GM21723 (cell line): ENCODE data around the gene FHOD1.

Experiments used
- ATAC-seq: cut with Tn5 transposase; IDR thresholded peaks from one replicate; pipeline ENCODE4 v1.9.1; 2021; ENCODE audit warnings: mild to moderate bottlenecking, moderate library complexity; ENCODE audit not compliant: unreplicated experiment

The FHOD1 gene

GRCh38 chr16:67277999-67278772 is 30.9 kb upstream of the FHOD1 start:
- no peak for ATAC-seq

DNA sequence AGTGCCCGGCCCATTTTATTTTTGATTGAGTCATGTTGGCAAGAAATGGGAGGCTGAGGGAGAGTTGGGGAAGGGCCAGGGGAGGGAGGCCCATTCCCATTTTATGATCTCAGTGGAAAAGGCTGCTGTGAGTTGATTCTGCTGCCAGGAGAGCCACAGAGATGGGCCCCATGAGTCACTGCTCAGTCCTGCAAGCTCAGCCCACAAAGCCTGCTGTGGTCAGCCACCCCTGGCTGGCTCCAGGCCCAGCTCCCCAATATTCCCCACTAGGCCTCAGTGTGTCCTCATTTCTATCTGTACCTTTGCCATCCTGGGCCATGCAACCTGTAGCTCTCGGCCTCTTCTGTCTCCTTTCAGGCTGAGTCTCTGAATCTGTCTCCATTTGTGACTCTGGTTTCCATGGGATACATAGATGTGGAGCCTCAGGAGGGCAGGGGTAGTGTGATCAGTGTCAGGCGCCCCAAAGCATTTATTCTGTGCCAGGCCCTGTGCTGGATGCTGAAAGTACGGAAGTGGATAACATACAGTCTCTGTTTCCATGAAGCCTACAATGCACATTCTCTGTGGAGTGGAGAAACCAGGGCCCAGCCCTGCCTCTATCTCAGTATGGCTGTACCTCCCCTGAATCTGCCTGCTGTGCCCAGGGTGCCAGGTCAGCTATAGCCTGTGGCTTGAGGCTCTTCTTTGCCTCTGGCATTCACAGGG is 30.2 kb upstream of the FHOD1 start:
- ATAC-seq = no peak

DNA sequence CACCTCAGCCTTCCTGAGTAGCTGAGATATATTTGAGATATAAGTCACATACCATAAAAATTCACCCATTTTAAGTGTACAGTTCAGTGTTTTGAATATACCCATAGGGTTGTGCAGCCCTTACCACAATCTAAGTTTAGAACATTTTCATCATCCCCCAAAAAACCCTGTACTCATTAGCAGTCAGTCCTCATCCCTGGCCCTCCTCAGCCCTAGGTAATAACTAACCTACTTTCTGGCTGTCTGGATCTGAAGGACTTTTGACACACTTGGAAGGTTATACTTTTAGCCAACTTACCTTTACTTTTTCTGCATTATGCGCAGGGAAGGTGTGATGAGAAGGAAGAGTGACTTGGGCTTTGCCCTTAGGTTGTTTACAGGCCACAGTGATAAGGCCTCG is 28.0 kb upstream of the FHOD1 start:
- no peak for ATAC-seq

DNA sequence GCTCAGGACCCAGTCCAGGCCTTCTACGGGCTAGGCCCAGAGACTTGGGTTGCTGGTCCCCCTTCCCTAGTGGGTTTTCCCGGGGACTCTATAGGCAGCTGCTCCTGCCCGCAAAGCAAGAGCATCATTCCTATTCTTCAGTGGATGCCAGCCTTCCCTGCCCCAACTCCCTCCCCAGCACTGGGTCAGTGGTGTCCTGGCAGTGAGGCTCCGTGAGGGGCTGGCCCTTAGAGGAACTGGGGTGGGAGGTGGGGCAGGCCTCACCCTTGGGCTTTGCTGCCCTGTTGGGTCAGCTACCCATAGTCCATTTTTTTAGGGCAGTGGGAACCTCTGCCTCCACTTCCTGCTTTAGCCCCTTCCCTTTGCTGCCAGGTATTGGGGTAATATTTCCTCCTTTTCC is 24.2 kb upstream of the FHOD1 start:
- no peak for ATAC-seq

DNA sequence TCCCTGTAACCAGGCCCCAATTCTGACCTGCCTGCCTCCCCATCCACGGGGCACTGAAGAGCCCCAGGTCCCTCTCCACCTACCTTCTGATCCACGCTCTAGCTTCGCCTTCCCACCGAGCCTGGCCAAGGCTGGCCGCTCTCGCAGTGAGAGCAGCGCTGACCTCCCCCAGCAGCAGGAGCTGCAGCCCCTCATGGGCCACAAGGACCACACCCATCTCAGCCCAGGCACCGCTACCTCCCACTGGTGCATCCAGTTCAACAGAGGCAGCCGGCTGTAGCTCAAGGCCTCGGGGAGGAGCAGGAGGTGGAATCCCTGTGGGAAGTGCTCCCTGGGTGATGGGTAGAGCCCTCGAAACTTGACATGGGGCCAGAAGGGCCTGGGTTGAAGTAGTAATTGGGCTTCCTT is 23.7 kb upstream of the FHOD1 start:
- ATAC-seq = no peak

GRCh38 chr16:67269766-67270165 is 22.5 kb upstream of the FHOD1 start:
- ATAC-seq = no peak

DNA sequence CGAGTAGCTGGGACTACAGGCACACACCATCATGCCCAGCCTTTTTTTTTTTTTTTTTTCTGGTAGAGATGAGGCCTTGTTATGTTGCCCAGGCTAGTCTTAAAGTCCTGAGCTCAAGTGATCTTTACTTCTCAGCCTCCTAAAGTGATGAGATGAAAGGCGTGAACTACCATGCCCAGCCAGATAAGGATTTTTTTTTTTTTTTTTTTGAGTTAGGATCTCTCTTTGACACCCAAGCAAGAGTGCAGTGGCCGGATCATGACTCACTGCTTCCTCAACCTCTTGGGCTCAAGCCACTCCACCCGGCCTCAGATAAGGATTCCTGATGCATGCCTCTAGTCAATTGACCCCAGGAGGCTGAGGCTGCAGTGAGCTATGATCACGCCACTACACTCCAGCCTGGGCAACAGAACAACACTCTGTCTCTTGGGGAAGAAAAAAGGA is 20.9 kb upstream of the FHOD1 start:
- ATAC-seq = no peak

GRCh38 chr16:67265834-67266233 is 18.6 kb upstream of the FHOD1 start:
- no peak for ATAC-seq

DNA sequence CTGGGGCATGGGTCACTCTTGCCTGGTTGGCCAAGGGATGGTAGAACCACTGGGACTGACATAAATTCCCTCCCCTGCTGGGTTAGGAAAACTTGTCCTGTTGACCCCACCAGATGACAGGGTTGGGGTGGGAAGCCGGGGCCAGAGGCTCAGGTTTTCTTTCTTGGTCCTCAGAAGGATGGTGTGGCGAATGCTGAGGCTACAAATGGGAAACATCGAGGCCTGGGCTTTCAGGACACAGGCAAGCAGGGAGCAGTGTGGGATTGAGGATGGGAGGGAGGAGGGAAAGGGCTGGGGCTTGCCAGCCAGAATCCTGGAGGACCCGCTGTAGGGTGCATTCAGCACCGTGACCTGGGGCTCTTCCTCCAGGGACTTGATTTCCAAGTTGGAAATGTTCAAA is 17.6 kb upstream of the FHOD1 start:
- no peak for ATAC-seq

DNA sequence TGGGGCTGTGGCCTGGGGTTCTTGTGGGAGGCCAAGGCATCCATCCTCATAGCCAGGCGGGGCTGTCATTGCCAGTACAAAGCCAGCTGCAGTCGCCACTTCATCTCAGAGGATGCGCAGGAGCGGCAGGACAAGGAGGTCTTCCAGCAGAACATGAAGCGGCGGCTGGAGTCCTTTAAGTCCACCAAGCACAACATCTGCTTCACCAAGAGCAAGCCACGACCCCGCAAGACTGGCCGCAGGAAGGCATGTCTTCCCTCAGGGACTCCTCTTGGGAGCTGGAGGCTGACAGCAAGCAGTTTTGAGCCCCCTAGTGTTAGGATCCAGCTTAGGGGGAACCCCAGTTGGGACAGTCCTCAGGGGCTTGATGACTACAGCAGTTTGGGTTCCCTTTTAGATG is 17.0 kb upstream of the FHOD1 start:
- ATAC-seq = no peak

GRCh38 chr16:67263201-67263600 is 15.9 kb upstream of the FHOD1 start:
- ATAC-seq = no peak

DNA sequence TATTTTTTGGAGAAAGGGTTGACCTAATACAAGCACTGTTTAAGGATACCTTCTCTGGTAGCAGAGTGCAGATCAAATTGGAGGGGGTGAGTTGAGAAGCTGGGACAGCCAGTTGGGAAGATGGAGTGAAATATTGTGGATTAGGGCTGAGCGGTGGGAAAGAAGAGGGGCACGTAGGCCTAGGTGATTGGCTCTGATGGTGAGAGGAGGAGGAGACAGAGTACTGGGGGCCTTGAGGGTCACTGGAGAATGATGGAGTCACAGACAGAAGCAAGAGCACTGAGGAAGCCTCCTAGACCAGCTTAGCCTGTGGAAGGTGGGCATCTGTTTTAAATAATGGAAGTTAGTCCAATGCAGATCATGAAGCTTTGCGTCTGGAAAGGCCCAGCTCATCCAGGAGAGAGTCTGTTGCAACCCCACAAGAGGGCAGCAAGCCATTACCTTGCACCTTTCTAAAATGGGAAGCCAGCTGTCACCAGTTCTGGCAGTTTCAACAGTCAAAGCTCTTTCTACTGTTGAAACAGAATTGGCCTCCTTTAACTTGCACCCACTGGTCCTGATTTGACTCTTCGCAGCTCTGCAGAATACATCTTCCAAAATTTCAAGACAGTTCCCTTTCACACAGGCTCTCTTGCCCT is 13.3 kb upstream of the FHOD1 start:
- no peak for ATAC-seq

- no peak for ATAC-seq
Measured at GRCh38 chr16:67259705-67260104, 12.4 kb upstream of the FHOD1 start.

DNA sequence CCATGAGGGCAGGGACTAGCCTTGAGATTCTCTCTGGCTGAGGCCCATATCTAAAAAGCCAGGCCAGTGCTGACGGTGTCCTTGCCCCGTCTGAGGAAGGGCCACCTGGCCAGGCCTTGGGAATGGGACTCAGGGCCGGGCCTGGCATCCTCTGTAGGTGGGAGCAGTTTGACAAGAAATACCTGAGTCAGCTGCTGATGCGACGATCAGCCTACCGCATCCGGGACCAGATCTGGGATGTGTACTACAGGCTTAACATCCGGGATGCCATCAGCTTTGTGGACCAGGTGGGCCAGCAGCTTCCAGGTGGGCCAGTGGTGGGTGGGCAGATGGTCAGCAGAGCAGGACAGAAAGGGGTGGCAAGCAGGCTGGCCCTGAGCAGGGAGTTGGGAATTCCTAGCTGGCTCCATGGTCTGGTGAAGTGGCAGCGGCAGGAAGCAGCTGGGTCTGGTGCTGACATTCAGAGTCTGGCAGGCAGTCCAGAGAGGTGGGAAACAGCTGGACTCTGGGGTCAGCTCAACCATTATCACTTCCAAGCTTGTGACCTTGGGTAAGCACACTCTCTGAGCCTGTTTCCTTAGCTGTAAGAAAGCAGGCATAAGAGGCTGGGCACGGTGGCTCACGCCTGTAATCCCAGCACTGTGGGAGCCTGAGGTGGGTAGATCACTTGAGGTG is 11.0 kb upstream of the FHOD1 start:
- ATAC-seq = no peak

DNA sequence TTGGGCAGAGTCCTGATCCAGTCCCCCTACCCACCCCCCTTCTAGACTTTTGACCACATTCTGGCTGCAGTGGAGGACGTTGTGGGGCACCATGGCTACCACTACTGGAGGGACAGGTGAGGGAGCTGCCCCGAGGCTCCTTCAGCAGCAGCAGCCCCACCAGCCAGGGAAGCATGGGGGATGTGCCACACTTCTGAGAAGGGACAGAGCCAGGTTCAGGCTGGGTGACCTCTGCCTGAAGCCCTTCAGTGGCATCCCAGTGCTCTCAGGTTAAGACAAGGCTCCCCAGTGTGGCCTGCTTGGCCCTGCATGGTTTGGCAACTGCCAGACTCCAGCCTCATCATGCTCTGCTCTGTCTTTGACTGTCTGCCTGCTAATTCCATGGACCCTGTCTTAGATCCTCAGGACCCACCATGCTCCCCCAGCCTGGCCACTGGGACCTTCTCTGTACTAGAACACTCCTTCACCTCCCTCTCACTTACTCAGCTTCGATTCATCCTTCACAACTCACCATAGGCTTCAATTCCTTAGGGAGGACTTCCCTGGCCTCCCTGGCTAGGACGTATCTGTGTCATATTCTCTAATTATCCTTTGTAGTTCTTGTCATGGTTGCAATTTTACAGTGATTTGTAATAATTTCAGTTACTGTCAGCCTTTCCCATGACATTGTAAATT is 10.3 kb upstream of the FHOD1 start:
- ATAC-seq = no peak

DNA sequence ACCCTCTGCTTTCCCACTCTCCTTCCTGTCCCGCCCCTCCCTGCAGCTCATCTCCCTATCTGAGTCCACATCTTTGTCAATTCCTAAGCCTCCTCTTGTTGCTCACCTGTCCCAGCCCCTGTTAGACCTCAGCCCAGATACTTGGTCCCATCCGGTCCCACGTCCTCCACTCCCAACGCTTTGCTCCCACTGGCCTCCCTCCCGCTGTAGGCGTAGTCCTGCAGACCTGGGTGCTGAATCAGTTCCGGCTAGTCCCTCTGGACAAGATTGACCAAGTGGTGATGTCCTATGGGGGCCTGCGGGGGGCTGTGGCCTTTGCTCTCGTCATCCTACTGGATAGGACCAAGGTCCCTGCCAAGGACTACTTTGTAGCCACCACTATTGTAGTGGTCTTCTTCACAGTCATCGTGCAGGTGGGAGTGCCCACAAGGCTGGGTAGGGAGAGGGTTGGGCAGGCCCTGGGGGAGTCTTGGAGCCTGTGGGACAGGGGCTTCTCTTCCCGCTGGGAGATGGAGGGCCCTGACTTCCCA is 9.5 kb upstream of the FHOD1 start:
- no peak for ATAC-seq

GRCh38 chr16:67255553-67256221 is 8.4 kb upstream of the FHOD1 start:
- ATAC-seq = no peak

GRCh38 chr16:67254801-67255552 is 7.7 kb upstream of the FHOD1 start:
- ATAC-seq = no peak
